HCT116 (cell line): ENCODE data around the gene RTN4RL2. TPM values are rescaled to one million over a fixed set of nuclear protein-coding genes. Genes with fewer than 3 reads are reported as not detected.

Source experiments
- ATAC-seq: fragments of 200-7000 bp; cut with Tn5 transposase; 2 replicates; pipeline ENCODE4 v1.9.1; 2020; ENCODE audit warnings: mild to moderate bottlenecking, moderate library complexity
- BruUV-seq: library from RNA; stranded (reverse); fragments of 400-500 nt; replicated peaks from 2 replicates; lab custom pipeline; 2021; lab: Mats Ljungman, UMichigan
- CTCF ChIA-PET: fragments of 300-600 bp; sonication (Branson Sonifier 250); formaldehyde crosslinking; loops from one replicate; lab custom pipeline; 2021; ENCODE audit warnings: antibody characterized with exemption; lab: Charles Lee
- POLR2A ChIA-PET: fragments of 300-600, 350-600 bp; sonication (Branson Sonifier 250); formaldehyde crosslinking; loops from one replicate; lab custom pipeline; 2021; ENCODE audit warnings: antibody characterized with exemption; lab: Charles Lee
- RAD21 ChIA-PET, 2 experiments: fragments of 300-600 bp; sonication (Branson Sonifier 250); formaldehyde crosslinking; loops; one replicate each; lab custom pipeline; 2023; ENCODE audit warnings: low total read pairs in 2 of 2; ENCODE audit not compliant: uncharacterized antibody in 2 of 2, unreplicated experiment in 2 of 2, low non-redundant PET in 1 of 2; lab: Charles Lee
- DNase-seq: peaks from one replicate; pipeline ENCODE4 v3.0.0-alpha.2; 2010; ENCODE audit warnings: low read depth, low spot score
- H2AFZ ChIP-seq: fragments of 200-600 bp; shearing (Covaris generic), sonication (generic); 2 replicates; pipeline ENCODE4 v1.6.1; 2017; ENCODE audit warnings: low read depth, mixed run types, mixed read lengths, antibody characterized with exemption, low read length; ENCODE audit not compliant: poor library complexity, severe bottlenecking
- H3K27ac ChIP-seq: 2 replicates; pipeline ENCODE4 v1.5.1; 2012; ENCODE audit warnings: low read depth, low read length
- H3K27me3 ChIP-seq: fragments of 200-600 bp; sonication (generic); 2 replicates; pipeline ENCODE4 v1.6.1; 2016; ENCODE audit warnings: mixed run types, low read length, mixed read lengths; ENCODE audit not compliant: insufficient read depth
- H3K36me3 ChIP-seq, 2 experiments: fragments of 200-500 bp in 1 of 2; fragments of 200-600 bp in 1 of 2; sonication (Bioruptor generic) in 1 of 2; sonication (generic) in 1 of 2; 2 replicates each; pipeline versions ENCODE4 v1.5.1 to v1.6.1; 2014 to 2016; ENCODE audit warnings: low read length in 2 of 2, inconsistent platforms in 1 of 2, mixed read lengths in 1 of 2, mixed run types in 1 of 2; ENCODE audit not compliant: insufficient read depth in 2 of 2, control insufficient read depth in 1 of 2
- H3K4me1 ChIP-seq, 2 experiments: fragments of 200-600 bp in 1 of 2; sonication (generic) in 1 of 2; 2 replicates each; pipeline versions ENCODE4 v1.5.1 to v1.6.1; 2012 to 2017; ENCODE audit warnings: low read length in 2 of 2, inconsistent platforms in 1 of 2, mild to moderate bottlenecking in 1 of 2, mixed read lengths in 1 of 2, mixed run types in 1 of 2, moderate library complexity in 1 of 2; ENCODE audit not compliant: insufficient read depth in 2 of 2, control insufficient read depth in 1 of 2
- H3K4me2 ChIP-seq: fragments of 200-600 bp; sonication (generic); 2 replicates; pipeline ENCODE4 v1.6.1; 2017; ENCODE audit warnings: mixed run types, low read length, mixed read lengths
- H3K4me3 ChIP-seq, 2 experiments: fragments of 200-600 bp in 1 of 2; sonication (generic) in 1 of 2; replicated peaks in 1 of 2; 2 replicates each; pipeline ENCODE4 v1.5.1; 2011 to 2016; ENCODE audit warnings: low read length in 2 of 2, control low read depth in 1 of 2, low read depth in 1 of 2, mild to moderate bottlenecking in 1 of 2, mixed read lengths in 1 of 2, mixed run types in 1 of 2
- H3K79me2 ChIP-seq: fragments of 200-600 bp; sonication (generic); 2 replicates; pipeline ENCODE4 v1.6.1; 2017; ENCODE audit warnings: mild to moderate bottlenecking, mixed run types, low read length, moderate library complexity, mixed read lengths; ENCODE audit not compliant: insufficient read depth
- H3K9ac ChIP-seq: fragments of 200-600 bp; sonication (generic); 2 replicates; pipeline ENCODE4 v1.6.1; 2016; ENCODE audit warnings: low read length, mixed read lengths
- H3K9me2 ChIP-seq: fragments of 200-600 bp; sonication (generic), shearing (Covaris generic); 2 replicates; pipeline ENCODE4 v1.6.1; 2017; ENCODE audit warnings: mixed run types, mild to moderate bottlenecking, moderate library complexity; ENCODE audit not compliant: insufficient read depth
- H3K9me3 ChIP-seq, 2 experiments: fragments of 200-500 bp in 1 of 2; fragments of 200-600 bp in 1 of 2; sonication (Bioruptor generic) in 1 of 2; sonication (generic) in 1 of 2; 2 replicates each; pipeline ENCODE4 v1.6.1; 2014 to 2017; ENCODE audit warnings: low read length in 2 of 2, mixed read lengths in 2 of 2, inconsistent platforms in 1 of 2, low read depth in 1 of 2, mild to moderate bottlenecking in 1 of 2, mixed run types in 1 of 2, moderate library complexity in 1 of 2; ENCODE audit not compliant: control insufficient read depth in 1 of 2, insufficient read depth in 1 of 2
- H4K20me1 ChIP-seq: fragments of 200-600 bp; sonication (generic), shearing (Covaris generic); 2 replicates; pipeline ENCODE4 v1.6.1; 2017; ENCODE audit warnings: mixed run types, mild to moderate bottlenecking, moderate library complexity; ENCODE audit not compliant: insufficient read depth
- CBX3 ChIP-seq: IDR thresholded peaks from 2 replicates; pipeline ENCODE4 v1.6.1; 2012; ENCODE audit warnings: low read depth
- CEBPB ChIP-seq: IDR thresholded peaks from 2 replicates; pipeline ENCODE4 v1.6.1; 2012; ENCODE audit warnings: low read depth
- EGR1 ChIP-seq: IDR thresholded peaks from 2 replicates; pipeline ENCODE4 v1.6.1; 2012; ENCODE audit warnings: low read depth
- ELF1 ChIP-seq: IDR thresholded peaks from 2 replicates; pipeline ENCODE4 v1.6.1; 2012; ENCODE audit warnings: low read depth, borderline replicate concordance
- EZH2phosphoT487 ChIP-seq: fragments of 200-600 bp; IDR thresholded peaks from 2 replicates; pipeline ENCODE4 v1.6.1; 2018; ENCODE audit warnings: antibody characterized with exemption, borderline replicate concordance
- POLR2A ChIP-seq: IDR thresholded peaks from 2 replicates; pipeline ENCODE4 v1.7.0; 2011; ENCODE audit warnings: borderline replicate concordance; ENCODE audit not compliant: insufficient read depth, insufficient read length; ENCODE audit errors: extremely low read depth
- RAD21 ChIP-seq: IDR thresholded peaks from 2 replicates; pipeline ENCODE4 v1.6.1; 2012; ENCODE audit warnings: low read depth, mild to moderate bottlenecking
- TCF7L2 ChIP-seq: IDR thresholded peaks from 2 replicates; pipeline ENCODE4 v1.7.0; 2011; ENCODE audit warnings: borderline replicate concordance, inconsistent platforms; ENCODE audit not compliant: insufficient read depth, insufficient read length; ENCODE audit errors: extremely low read depth
- ZFX ChIP-seq: fragments of 450-650 bp; IDR thresholded peaks from 2 replicates; pipeline ENCODE4 v1.6.1; 2017
- intact Hi-C: fragments of 100-400 bp; cut with micrococcal nuclease; formaldehyde crosslinking; loops from 2 replicates; pipeline ENCODE4 v1.10.0; 2022
- total RNA-seq: library from RNA; stranded (reverse); gene quantifications from one replicate; pipeline ENCODE4 v1.2.1, GENCODE V29; 2021; ENCODE audit not compliant: unreplicated experiment
- TF ChIP-seq, protein P1 (sequence below): IDR thresholded peaks from 2 replicates; pipeline ENCODE4 v1.6.1; 2011; ENCODE audit warnings: mild to moderate bottlenecking, low read length, moderate library complexity; ENCODE audit not compliant: insufficient replicate concordance; ENCODE audit errors: extremely low read depth
- TF ChIP-seq, protein P2 (sequence below): IDR thresholded peaks from 2 replicates; pipeline ENCODE4 v1.6.1; 2012; ENCODE audit warnings: low read depth

Gene RTN4RL2
- total RNA-seq, 1 experiment from 2014 or later: 24.0 TPM

- Histone ChIP-seq H3K4me1 (no peaks in the 10 kb centered on the region), H3K9me3 (no peaks in the 10 kb centered on the region), H3K9ac (no peak overlapping the region), H3K4me3 (no peak overlapping the region), H3K4me2 (no peak overlapping the region), H3K27ac (no peak overlapping the region), H3K79me2 (no peaks in the 10 kb centered on the region), H3K9me2 (no peaks in the 10 kb centered on the region), H4K20me1 (no peaks in the 10 kb centered on the region), H3K36me3 (no peaks in the 10 kb centered on the region), H3K27me3 (no peaks in the 10 kb centered on the region), H2AFZ (no peak overlapping the region)
- POLR2A ChIA-PET: no interaction called here
- RAD21 ChIA-PET: no interaction called here
- DNase-seq: no peak
- CTCF ChIA-PET: interaction anchor here (1.0 to 3.9 kb wide), 2 partner anchors 8 to 31 kb away, joined by 3 to 23 read pairs; partner anchors contain the start of gene SLC43A1
- intact Hi-C loops: no loop called here
- TF ChIP-seq ZFX (no peak), EGR1 (no peak), CBX3 (no peak), CEBPB (no peak), TCF7L2 (no peak), EZH2phosphoT487 (no peak), RAD21 (no peak), POLR2A (no peak), ELF1 (no peak)
- TF ChIP-seq, protein P1, sequence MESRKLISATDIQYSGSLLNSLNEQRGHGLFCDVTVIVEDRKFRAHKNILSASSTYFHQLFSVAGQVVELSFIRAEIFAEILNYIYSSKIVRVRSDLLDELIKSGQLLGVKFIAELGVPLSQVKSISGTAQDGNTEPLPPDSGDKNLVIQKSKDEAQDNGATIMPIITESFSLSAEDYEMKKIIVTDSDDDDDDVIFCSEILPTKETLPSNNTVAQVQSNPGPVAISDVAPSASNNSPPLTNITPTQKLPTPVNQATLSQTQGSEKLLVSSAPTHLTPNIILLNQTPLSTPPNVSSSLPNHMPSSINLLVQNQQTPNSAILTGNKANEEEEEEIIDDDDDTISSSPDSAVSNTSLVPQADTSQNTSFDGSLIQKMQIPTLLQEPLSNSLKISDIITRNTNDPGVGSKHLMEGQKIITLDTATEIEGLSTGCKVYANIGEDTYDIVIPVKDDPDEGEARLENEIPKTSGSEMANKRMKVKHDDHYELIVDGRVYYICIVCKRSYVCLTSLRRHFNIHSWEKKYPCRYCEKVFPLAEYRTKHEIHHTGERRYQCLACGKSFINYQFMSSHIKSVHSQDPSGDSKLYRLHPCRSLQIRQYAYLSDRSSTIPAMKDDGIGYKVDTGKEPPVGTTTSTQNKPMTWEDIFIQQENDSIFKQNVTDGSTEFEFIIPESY: no peak
- TF ChIP-seq, protein P2, sequence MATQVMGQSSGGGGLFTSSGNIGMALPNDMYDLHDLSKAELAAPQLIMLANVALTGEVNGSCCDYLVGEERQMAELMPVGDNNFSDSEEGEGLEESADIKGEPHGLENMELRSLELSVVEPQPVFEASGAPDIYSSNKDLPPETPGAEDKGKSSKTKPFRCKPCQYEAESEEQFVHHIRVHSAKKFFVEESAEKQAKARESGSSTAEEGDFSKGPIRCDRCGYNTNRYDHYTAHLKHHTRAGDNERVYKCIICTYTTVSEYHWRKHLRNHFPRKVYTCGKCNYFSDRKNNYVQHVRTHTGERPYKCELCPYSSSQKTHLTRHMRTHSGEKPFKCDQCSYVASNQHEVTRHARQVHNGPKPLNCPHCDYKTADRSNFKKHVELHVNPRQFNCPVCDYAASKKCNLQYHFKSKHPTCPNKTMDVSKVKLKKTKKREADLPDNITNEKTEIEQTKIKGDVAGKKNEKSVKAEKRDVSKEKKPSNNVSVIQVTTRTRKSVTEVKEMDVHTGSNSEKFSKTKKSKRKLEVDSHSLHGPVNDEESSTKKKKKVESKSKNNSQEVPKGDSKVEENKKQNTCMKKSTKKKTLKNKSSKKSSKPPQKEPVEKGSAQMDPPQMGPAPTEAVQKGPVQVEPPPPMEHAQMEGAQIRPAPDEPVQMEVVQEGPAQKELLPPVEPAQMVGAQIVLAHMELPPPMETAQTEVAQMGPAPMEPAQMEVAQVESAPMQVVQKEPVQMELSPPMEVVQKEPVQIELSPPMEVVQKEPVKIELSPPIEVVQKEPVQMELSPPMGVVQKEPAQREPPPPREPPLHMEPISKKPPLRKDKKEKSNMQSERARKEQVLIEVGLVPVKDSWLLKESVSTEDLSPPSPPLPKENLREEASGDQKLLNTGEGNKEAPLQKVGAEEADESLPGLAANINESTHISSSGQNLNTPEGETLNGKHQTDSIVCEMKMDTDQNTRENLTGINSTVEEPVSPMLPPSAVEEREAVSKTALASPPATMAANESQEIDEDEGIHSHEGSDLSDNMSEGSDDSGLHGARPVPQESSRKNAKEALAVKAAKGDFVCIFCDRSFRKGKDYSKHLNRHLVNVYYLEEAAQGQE: no peak
- BruUV-seq: no TSS peak
- ATAC-seq: no peak
Measured at GRCh38 chr11:57484141-57484710, 23.9 kb downstream of the RTN4RL2 start.
